HG03139 (cell line): Measurements from ENCODE around the gene C18orf54.
"Not testable (repeated sequence)": the region's sequence is repeated elsewhere in the genome, so short reads cannot be mapped to it uniquely, and the experiment has no call there.

Experiments used
- ATAC-seq: cut with Tn5 transposase; IDR thresholded peaks from one replicate; pipeline ENCODE4 v1.9.1; 2021; ENCODE audit not compliant: unreplicated experiment

The C18orf54 gene

GRCh38 chr18:54386800-54387495 is 29.2 kb downstream of the C18orf54 start:
- ATAC-seq, result not testable (repeated sequence)

- no peak for ATAC-seq
Observed at GRCh38 chr18:54387631-54388030, 29.9 kb downstream of the C18orf54 start.

GRCh38 chr18:54388203-54389142 is 30.8 kb downstream of the C18orf54 start:
- peak; percentile 93 for ATAC-seq

- ATAC-seq, result no peak
Observed at GRCh38 chr18:54389143-54389505, 31.4 kb downstream of the C18orf54 start.

- no peak for ATAC-seq
Observed at GRCh38 chr18:54390838-54391237, 33.1 kb downstream of the C18orf54 start.

GRCh38 chr18:54392543-54393023 is 34.9 kb downstream of the C18orf54 start:
- no peak for ATAC-seq

GRCh38 chr18:54393648-54394294 is 36.1 kb downstream of the C18orf54 start:
- ATAC-seq, result no peak

- no peak for ATAC-seq
Observed at GRCh38 chr18:54396760-54397159, 39.1 kb downstream of the C18orf54 start.

GRCh38 chr18:54405290-54405689 is 47.6 kb downstream of the C18orf54 start:
- no peak for ATAC-seq

GRCh38 chr18:54411781-54412180 is 54.1 kb downstream of the C18orf54 start:
- no peak for ATAC-seq

GRCh38 chr18:54415086-54415485 is 57.4 kb downstream of the C18orf54 start:
- ATAC-seq, result no peak

- ATAC-seq, result no peak
Observed at GRCh38 chr18:54416436-54416835, 58.7 kb downstream of the C18orf54 start.

- ATAC-seq, result no peak
Observed at GRCh38 chr18:54423831-54424230, 66.1 kb downstream of the C18orf54 start.

- ATAC-seq, result no peak
Observed at GRCh38 chr18:54426085-54426665, 68.5 kb downstream of the C18orf54 start.
